Transverse colon (tissue), 4 donors: Measurements from ENCODE around the gene LTA4H. TPM values are rescaled to one million over a fixed set of nuclear protein-coding genes. Genes with fewer than 3 reads are reported as not detected.

Source experiments
- DNase-seq: peaks from one replicate; pipeline ENCODE4 v3.0.0-alpha.2; 2019
- H3K27ac ChIP-seq, 4 donors: fragments of 200-600 bp; sonication (generic); 2 replicates each; pipeline ENCODE4 v1.5.1; 2016 to 2018; ENCODE audit warnings: inconsistent platforms in 4 of 4
- H3K27me3 ChIP-seq: fragments of 200-600 bp; sonication (generic); 2 replicates; pipeline ENCODE4 v1.5.1; 2017; ENCODE audit warnings: inconsistent platforms
- H3K36me3 ChIP-seq, 4 donors: fragments of 200-600 bp; sonication (generic); 2 replicates each; pipeline ENCODE4 v1.5.1; 2017 to 2019; ENCODE audit warnings: inconsistent platforms in 4 of 4
- H3K4me1 ChIP-seq, 4 donors: fragments of 200-600 bp; sonication (generic); 2 replicates each; pipeline ENCODE4 v1.5.1; 2017 to 2020; ENCODE audit warnings: inconsistent platforms in 4 of 4
- H3K4me3 ChIP-seq, 4 donors: fragments of 200-600 bp; sonication (generic); 1 replicate in 1 of 4; 2 replicates in 3 of 4; pipeline versions ENCODE4 v1.5.1 to v1.6.1; 2017 to 2019; ENCODE audit warnings: inconsistent platforms in 4 of 4
- H3K9me3 ChIP-seq, 2 donors: fragments of 200-600 bp; sonication (generic); 2 replicates each; pipeline ENCODE4 v1.5.1; 2017 to 2019; ENCODE audit warnings: inconsistent platforms in 2 of 2
- EP300 ChIP-seq: sonication (generic); formaldehyde crosslinking; IDR thresholded peaks from one replicate; pipeline ENCODE4 v1.6.1; 2017; ENCODE audit warnings: antibody characterized with exemption, low read depth
- POLR2A ChIP-seq: fragments of 450-650 bp; IDR thresholded peaks from one replicate; pipeline ENCODE4 v1.6.1; 2016; ENCODE audit warnings: antibody characterized with exemption, mild to moderate bottlenecking, moderate library complexity
- POLR2AphosphoS5 ChIP-seq, 3 donors: sonication (generic); formaldehyde crosslinking; IDR thresholded peaks; one replicate each; pipeline ENCODE4 v1.6.1; 2016; ENCODE audit warnings: antibody characterized with exemption in 3 of 3
- WGBS, 2 donors: methylation state at CpG; one replicate each; pipeline ENCODE4 v1.1.5; 2018; ENCODE audit warnings: low coverage in 1 of 2; 5-methylcytosine and 5-hydroxymethylcytosine counted together
- in situ Hi-C, 4 donors: fragments of 200-750 bp; cut with MboI; loops; one replicate each; pipeline versions ENCODE4 v1.15.0 to v1.15.1; 2017; ENCODE audit warnings: low sequenced_read_pairs in 3 of 4, low pct_ligation_motif_present in 1 of 4, low pct_unique_long_range_greater_than_20kb in 1 of 4
- intact Hi-C: fragments of 100-400 bp; cut with DNase I; formaldehyde crosslinking; loops from one replicate; pipeline ENCODE4 v1.15.1; 2023; ENCODE audit warnings: low total_unique reads
- total RNA-seq, 4 donors: library from RNA; depleted of rRNA; stranded (reverse); fragments of >200 nt; gene quantifications; one replicate each; pipeline ENCODE4 v1.1.0, GENCODE V29; 2016
- TF ChIP-seq, protein P1 (sequence below), 5 experiments: fragments of 200-600 bp in 3 of 5; fragments of 450-650 bp in 2 of 5; sonication (generic) in 3 of 5; IDR thresholded peaks; 1 replicate in 2 of 5; 2 replicates in 3 of 5; pipeline ENCODE4 v1.5.1; 2016 to 2017; ENCODE audit warnings: antibody characterized with exemption in 5 of 5, inconsistent platforms in 3 of 5, mild to moderate bottlenecking in 2 of 5, moderate library complexity in 1 of 5

Gene LTA4H
- total RNA-seq, 4 donors from 2014 or later: 22.4 to 91.9 (median 63.6) TPM

GRCh38 chr12:96054244-96054610 is 18.8 kb upstream of the LTA4H start:
- H3K36me3 ChIP-seq: no peaks in the 10 kb centered on the region
- WGBS, 2 donors: 82 to 84% methylated on average over 3 to 4 of the region's 4 CpGs
- intact Hi-C loops (no loop called here), in situ Hi-C loops (loop anchor here in 2 of 4 donors (25.0 kb wide), 1 partner anchor 358 kb away; the partner anchor contains the start of gene CDK17 (in 2 of the 2))
- TF ChIP-seq, protein P1, sequence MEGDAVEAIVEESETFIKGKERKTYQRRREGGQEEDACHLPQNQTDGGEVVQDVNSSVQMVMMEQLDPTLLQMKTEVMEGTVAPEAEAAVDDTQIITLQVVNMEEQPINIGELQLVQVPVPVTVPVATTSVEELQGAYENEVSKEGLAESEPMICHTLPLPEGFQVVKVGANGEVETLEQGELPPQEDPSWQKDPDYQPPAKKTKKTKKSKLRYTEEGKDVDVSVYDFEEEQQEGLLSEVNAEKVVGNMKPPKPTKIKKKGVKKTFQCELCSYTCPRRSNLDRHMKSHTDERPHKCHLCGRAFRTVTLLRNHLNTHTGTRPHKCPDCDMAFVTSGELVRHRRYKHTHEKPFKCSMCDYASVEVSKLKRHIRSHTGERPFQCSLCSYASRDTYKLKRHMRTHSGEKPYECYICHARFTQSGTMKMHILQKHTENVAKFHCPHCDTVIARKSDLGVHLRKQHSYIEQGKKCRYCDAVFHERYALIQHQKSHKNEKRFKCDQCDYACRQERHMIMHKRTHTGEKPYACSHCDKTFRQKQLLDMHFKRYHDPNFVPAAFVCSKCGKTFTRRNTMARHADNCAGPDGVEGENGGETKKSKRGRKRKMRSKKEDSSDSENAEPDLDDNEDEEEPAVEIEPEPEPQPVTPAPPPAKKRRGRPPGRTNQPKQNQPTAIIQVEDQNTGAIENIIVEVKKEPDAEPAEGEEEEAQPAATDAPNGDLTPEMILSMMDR (IDR thresholded peaks at IDR 0.05): no peak
- TF ChIP-seq POLR2A (no peak), POLR2AphosphoS5 (IDR thresholded peaks at IDR 0.05) (no peak), EP300 (no peak)
- H3K9me3 ChIP-seq: peaks cover 0 to 8% of the 10 kb centered on the region in 2 donors
- no peak overlapping the region for H3K4me3 ChIP-seq
- no peak for DNase-seq
- no peak overlapping the region for H3K27ac ChIP-seq
- no peaks in the 10 kb centered on the region for H3K27me3 ChIP-seq
- H3K4me1 ChIP-seq: no peaks in the 10 kb centered on the region

DNA sequence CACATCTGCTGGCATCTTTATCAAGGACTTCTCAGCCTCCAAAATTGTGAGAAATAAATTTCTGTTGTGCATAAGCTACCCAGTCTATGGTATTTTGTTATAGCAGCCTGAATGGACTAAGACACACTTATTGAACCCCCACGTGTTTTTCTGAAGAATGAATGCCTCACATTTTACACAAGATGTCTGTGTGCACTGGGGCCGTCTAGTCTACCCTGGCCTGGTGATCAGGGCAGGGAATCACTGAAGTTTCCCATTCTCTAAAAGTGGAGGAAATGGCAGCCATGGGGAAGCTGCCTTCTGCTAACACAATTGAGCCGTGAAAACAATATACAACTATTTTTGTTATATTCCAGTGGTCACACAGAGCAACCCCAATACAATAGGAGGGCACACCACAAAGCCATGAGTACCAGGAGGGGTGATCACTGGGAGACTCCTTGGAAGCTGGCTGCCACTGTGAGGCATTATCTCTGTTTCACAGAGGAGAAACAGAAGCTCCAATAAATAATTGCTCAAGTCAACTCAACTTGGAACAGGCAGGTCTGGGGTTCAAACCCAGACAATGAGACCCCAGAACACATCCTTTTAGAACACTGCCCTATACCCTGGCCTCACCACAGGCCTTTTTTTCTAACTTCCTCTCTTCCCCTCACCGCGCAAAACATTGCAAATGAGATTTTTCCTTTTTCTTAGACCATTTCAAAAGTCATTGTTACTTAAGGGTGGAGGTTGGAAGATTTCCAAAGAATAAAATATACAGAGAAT is 18.3 kb upstream of the LTA4H start:
- Histone ChIP-seq H3K4me1 (peaks cover 0 to under 1% (median 0%) of the 10 kb centered on the region in 4 donors), H3K4me3 (no peak overlapping the region), H3K27me3 (no peaks in the 10 kb centered on the region), H3K9me3 (peaks cover 0 to 8% of the 10 kb centered on the region in 2 donors), H3K36me3 (no peaks in the 10 kb centered on the region), H3K27ac (peak overlapping the region in 1 of 4 donors; percentile 43)
- TF ChIP-seq POLR2A: no peak
- TF ChIP-seq, protein P1 (IDR thresholded peaks at IDR 0.05): no peak
- TF ChIP-seq EP300: no peak
- TF ChIP-seq POLR2AphosphoS5 (IDR thresholded peaks at IDR 0.05): no peak
- in situ Hi-C loops (loop anchor here in 2 of 4 donors (25.0 kb wide), 1 partner anchor 359 kb away; the partner anchor contains the start of gene CDK17 (in 2 of the 2)), intact Hi-C loops (no loop called here)
- DNase-seq: no peak
- 76 to 84% methylated on average over 3 to 5 of the region's 5 CpGs for WGBS, 2 donors

GRCh38 chr12:96051756-96052485 is 16.5 kb upstream of the LTA4H start:
- Histone ChIP-seq H3K27me3 (no peaks in the 10 kb centered on the region), H3K27ac (no peak overlapping the region), H3K4me3 (no peak overlapping the region), H3K36me3 (no peaks in the 10 kb centered on the region), H3K4me1 (peaks cover 0 to 17% (median 15%) of the 10 kb centered on the region in 4 donors), H3K9me3 (peaks cover 0 to 8% of the 10 kb centered on the region in 2 donors)
- in situ Hi-C loops: loop anchor here in 2 of 4 donors (25.0 kb wide), 1 partner anchor 360 kb away; the partner anchor contains the start of gene CDK17 (in 2 of the 2)
- intact Hi-C loops: no loop called here
- WGBS, 2 donors: 82 to 100% methylated on average over 2 of the region's 2 CpGs
- TF ChIP-seq EP300 (no peak), POLR2A (no peak), POLR2AphosphoS5 (IDR thresholded peaks at IDR 0.05) (no peak)
- TF ChIP-seq, protein P1 (IDR thresholded peaks at IDR 0.05): no peak
- no peak for DNase-seq

GRCh38 chr12:96050139-96050538 is 14.8 kb upstream of the LTA4H start:
- TF ChIP-seq POLR2A: no peak
- no peak for TF ChIP-seq POLR2AphosphoS5 (IDR thresholded peaks at IDR 0.05)
- 70 to 75% methylated on average over 2 of the region's 2 CpGs for WGBS, 2 donors
- in situ Hi-C loops: loop anchor here in 2 of 4 donors (25.0 kb wide), 1 partner anchor 362 kb away; the partner anchor contains the start of gene CDK17 (in 2 of the 2)
- intact Hi-C loops: no loop called here
- peaks cover 0 to 19% (median 17%) of the 10 kb centered on the region in 4 donors for H3K4me1 ChIP-seq
- no peaks in the 10 kb centered on the region for H3K36me3 ChIP-seq
- H3K4me3 ChIP-seq: no peak overlapping the region
- no peaks in the 10 kb centered on the region for H3K9me3 ChIP-seq
- H3K27ac ChIP-seq: no peak overlapping the region
- H3K27me3 ChIP-seq: no peaks in the 10 kb centered on the region
- DNase-seq: no peak
